Activated CD8-positive, alpha-beta memory T cell treated with anti-CD3 and anti-CD28 coated beads, Interleukin-2, amount 50 U/mL, for 1 hour (primary cell): ENCODE data around the gene RPP40.
"Not testable (repeated sequence)": the region's sequence is repeated elsewhere in the genome, so short reads cannot be mapped to it uniquely, and the experiment has no call there.

Experiments used
- DNase-seq: peaks from one replicate; pipeline ENCODE4 v3.0.0-alpha.2; 2020; ENCODE audit errors: extremely low read depth

Gene RPP40

GRCh38 chr6:5003604-5004372, at the start of gene RPP40:
Gene RPP40 (minus strand): TSS chr6:5004037. CDS start chr6:5004002, 35 bp downstream.
- DNase-seq: peak; percentile 83

GRCh38 chr6:5053038-5053437, 49.2 kb upstream of the RPP40 start:
- no peak for DNase-seq

GRCh38 chr6:5051394-5051793, 47.6 kb upstream of the RPP40 start:
- no peak for DNase-seq

GRCh38 chr6:5050009-5050408, 46.2 kb upstream of the RPP40 start:
- DNase-seq: no peak

GRCh38 chr6:5046430-5046829, 42.6 kb upstream of the RPP40 start:
- no peak for DNase-seq

- no peak for DNase-seq
Observed at GRCh38 chr6:5045416-5045815, 41.6 kb upstream of the RPP40 start.

- no peak for DNase-seq
Observed at GRCh38 chr6:5044866-5045265, 41.0 kb upstream of the RPP40 start.

GRCh38 chr6:5042436-5042835, 38.6 kb upstream of the RPP40 start:
- no peak for DNase-seq

- DNase-seq: no peak
Observed at GRCh38 chr6:5041955-5042354, 38.1 kb upstream of the RPP40 start.

GRCh38 chr6:5036269-5036668, 32.4 kb upstream of the RPP40 start:
- DNase-seq: no peak

- no peak for DNase-seq
Observed at GRCh38 chr6:5034736-5035135, 30.9 kb upstream of the RPP40 start.

- DNase-seq: no peak
Observed at GRCh38 chr6:5034328-5034727, 30.5 kb upstream of the RPP40 start.

- DNase-seq: not testable (repeated sequence)
Observed at GRCh38 chr6:5033214-5033904, 29.5 kb upstream of the RPP40 start.

GRCh38 chr6:5032706-5033105, 28.9 kb upstream of the RPP40 start:
- DNase-seq: not testable (repeated sequence)

- DNase-seq: no peak
Observed at GRCh38 chr6:5031150-5031549, 27.3 kb upstream of the RPP40 start.

- DNase-seq: peak; percentile 18
Observed at GRCh38 chr6:5030596-5031136, 26.8 kb upstream of the RPP40 start.

GRCh38 chr6:5029609-5030008, 25.8 kb upstream of the RPP40 start:
- no peak for DNase-seq

GRCh38 chr6:5028921-5029320, 25.1 kb upstream of the RPP40 start:
- DNase-seq: no peak

GRCh38 chr6:5028301-5028700, 24.5 kb upstream of the RPP40 start:
- no peak for DNase-seq

- no peak for DNase-seq
Observed at GRCh38 chr6:5025911-5026819, 22.3 kb upstream of the RPP40 start.

- no peak for DNase-seq
Observed at GRCh38 chr6:5023923-5024322, 20.1 kb upstream of the RPP40 start.

GRCh38 chr6:5020142-5020541, 16.3 kb upstream of the RPP40 start:
- no peak for DNase-seq
